GM21367 (cell line): ENCODE measurements around the gene SLC23A3.

ENCODE experiments used
- ATAC-seq: cut with Tn5 transposase; IDR thresholded peaks from one replicate; pipeline ENCODE4 v1.9.1; 2021; ENCODE audit not compliant: unreplicated experiment

The SLC23A3 gene

DNA sequence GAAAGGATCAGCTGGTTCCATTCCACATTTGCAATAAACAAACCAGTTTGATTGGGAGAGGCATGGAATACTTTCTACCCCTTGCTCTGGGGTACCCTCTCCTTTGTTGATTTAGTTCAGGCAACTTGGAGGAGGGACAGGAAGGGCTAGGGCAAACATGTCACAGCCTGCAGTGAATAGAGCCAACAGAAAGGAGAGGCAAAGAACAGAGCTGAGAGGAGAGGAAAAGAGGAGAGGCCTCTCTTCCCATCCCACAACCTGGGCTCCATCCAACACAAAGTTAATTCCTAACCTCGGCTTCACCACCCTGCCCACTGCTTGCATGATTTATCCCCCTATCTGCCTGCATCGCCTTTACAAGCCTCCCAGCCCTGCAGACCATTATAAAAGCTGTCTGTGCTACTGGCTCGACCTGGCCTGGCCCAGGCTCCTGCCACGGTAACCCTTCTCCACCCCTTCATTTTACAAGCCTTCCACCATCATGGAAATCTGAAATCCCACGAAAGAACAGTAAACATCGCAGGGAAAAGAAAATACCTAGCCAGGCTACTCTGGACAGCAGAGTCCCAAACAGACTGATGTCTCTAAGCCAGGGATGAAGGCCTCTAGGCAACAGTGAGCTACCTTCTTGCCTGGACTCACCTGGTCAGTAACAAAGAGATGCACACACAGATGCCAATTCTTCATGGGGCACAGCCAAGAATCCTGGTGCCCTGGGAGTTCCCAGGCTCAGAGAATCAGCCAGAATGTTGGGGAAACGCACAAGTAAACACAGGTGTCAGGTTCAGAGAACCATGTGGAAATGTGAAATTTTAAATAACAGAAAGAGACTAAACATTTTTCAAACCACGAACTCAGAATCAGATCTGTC lies 52.8 kb downstream of the SLC23A3 start:
- ATAC-seq = no peak

DNA sequence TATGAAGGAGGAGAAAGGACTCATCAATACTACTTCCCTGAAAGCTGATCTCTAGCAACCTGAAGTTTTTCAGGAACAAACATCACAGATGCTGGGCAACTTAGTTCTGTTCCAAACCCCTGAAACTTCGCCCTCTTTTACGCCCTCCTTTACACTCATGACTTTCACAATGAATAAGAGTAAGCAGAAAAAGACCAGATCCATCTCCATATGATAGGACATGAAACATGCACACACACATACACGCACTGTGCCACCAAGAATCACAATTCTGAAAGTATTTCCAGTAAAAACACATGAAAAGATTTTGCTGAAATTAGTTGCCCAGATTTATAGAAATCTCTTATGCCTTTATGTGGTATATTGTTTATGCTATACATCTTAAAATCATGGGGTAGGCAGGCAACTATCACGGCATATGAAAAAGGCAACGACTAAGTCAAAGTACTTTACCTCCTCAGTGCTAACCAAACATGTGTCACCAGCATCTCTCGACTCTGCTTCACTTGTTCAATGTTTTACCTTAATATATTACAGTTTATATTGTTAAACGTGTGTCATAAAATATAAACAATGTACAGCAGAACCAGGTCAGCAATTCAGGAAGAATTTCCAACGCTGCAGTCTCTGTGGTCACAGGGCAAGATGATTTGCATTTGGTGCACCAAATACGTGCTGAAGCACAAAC lies 57.0 kb downstream of the SLC23A3 start:
- no peak for ATAC-seq

DNA sequence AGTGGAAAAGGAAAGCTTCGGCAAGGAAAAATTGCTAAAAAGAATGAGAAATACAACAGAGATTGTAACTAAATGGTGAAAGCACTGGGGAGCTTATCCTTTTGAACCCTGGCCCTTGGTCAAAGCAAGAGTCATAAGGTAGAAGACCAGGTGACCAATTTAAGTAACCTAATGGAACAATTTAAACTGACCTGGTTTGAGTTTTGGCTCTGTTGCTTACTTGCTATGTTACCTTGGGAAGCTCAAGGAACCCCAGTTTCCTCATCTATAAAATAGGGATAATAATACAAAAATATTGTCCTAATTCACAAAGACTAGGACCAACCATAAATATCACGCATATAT lies 57.8 kb downstream of the SLC23A3 start:
- ATAC-seq = no peak
